ENCODE data around the gene ERMARD. TPM values are rescaled to one million over a fixed set of nuclear protein-coding genes. Genes with fewer than 3 reads are reported as not detected.

The ERMARD gene
- total and polyA plus RNA-seq, 2 donors (not counting 3 experiments of a cell fraction or from before 2014, with no cell fraction given) = 23.8 to 36.4 TPM

- CTCF ChIA-PET = no interaction called here
- no TSS peak for BruUV-seq (replicated peaks)
These were observed 74.3 kb downstream of the ERMARD start for GRCh38 chr6:169825558-169826225.

More at GRCh38 chr6:169825558-169826225, 74.3 kb downstream of the ERMARD start:
- Histone ChIP-seq H4K20me1 (replicated peaks; ENCODE audit: control insufficient read depth, extremely low read depth, insufficient read depth, low read length) (no peaks in the 10 kb centered on the region), H3K9me1 (replicated peaks; ENCODE audit: control insufficient read depth, extremely low read depth, insufficient read depth, low read length) (no peaks in the 10 kb centered on the region), H3K9ac (replicated peaks; ENCODE audit: extremely low read depth, insufficient read depth, low read length) (no peak overlapping the region), H3K36me3 (ENCODE audit: control insufficient read depth in 2 of 2, extremely low read depth in 1 of 2, insufficient read depth in 2 of 2, low read length in 2 of 2) (no peaks in the 10 kb centered on the region), H3K27ac (ENCODE audit: insufficient read depth, low read depth, low read length) (no peak overlapping the region), H3K4me1 (ENCODE audit: control insufficient read depth, extremely low read depth, insufficient read depth, low read length) (no peaks in the 10 kb centered on the region), H3K9me3 (replicated peaks; ENCODE audit: control insufficient read depth, insufficient read depth, low read length) (no peaks in the 10 kb centered on the region), H2AFZ (ENCODE audit: low read depth, low read length) (no peak overlapping the region), H3K4me2 (ENCODE audit: insufficient read depth, low read length) (no peak overlapping the region), H3K27me3 (ENCODE audit: control insufficient read depth in 2 of 2, insufficient read depth in 2 of 2, low read length in 2 of 2) (peaks cover 0 to 2% of the 10 kb centered on the region in 2 experiments), H3K4me3 (replicated peaks in 1 of 3; ENCODE audit: insufficient read depth in 1 of 3, low read depth in 1 of 3, low read length in 3 of 3) (no peak overlapping the region), H3K79me2 (ENCODE audit: control insufficient read depth, insufficient read depth, low read length) (no peaks in the 10 kb centered on the region)
- FAIRE-seq (no peak), DNase-seq (ENCODE audit: low read depth, low spot score) (no peak)
- no peak for TF ChIP-seq EZH2 (IDR thresholded peaks at IDR 0.05; ENCODE audit: borderline replicate concordance, low read depth, low read length, severe bottlenecking)
- TF ChIP-seq, protein P1, sequence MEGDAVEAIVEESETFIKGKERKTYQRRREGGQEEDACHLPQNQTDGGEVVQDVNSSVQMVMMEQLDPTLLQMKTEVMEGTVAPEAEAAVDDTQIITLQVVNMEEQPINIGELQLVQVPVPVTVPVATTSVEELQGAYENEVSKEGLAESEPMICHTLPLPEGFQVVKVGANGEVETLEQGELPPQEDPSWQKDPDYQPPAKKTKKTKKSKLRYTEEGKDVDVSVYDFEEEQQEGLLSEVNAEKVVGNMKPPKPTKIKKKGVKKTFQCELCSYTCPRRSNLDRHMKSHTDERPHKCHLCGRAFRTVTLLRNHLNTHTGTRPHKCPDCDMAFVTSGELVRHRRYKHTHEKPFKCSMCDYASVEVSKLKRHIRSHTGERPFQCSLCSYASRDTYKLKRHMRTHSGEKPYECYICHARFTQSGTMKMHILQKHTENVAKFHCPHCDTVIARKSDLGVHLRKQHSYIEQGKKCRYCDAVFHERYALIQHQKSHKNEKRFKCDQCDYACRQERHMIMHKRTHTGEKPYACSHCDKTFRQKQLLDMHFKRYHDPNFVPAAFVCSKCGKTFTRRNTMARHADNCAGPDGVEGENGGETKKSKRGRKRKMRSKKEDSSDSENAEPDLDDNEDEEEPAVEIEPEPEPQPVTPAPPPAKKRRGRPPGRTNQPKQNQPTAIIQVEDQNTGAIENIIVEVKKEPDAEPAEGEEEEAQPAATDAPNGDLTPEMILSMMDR (IDR thresholded peaks at IDR 0.05; ENCODE audit: extremely low read depth in 1 of 2, insufficient read depth in 1 of 2, low read depth in 1 of 2, low read length in 2 of 2) = no peak
- TF ChIP-seq FOS (IDR thresholded peaks at IDR 0.05; ENCODE audit: borderline replicate concordance, insufficient read depth, low read length) = no peak
- TF ChIP-seq, protein P2, sequence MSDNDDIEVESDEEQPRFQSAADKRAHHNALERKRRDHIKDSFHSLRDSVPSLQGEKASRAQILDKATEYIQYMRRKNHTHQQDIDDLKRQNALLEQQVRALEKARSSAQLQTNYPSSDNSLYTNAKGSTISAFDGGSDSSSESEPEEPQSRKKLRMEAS (IDR thresholded peaks at IDR 0.05; ENCODE audit: insufficient read depth, insufficient read length) = no peak
- no peak for TF ChIP-seq JUN (IDR thresholded peaks at IDR 0.05; ENCODE audit: borderline replicate concordance, insufficient read depth, insufficient read length, low read depth)
- no peak for TF ChIP-seq MYC (IDR thresholded peaks at IDR 0.05; ENCODE audit: low read depth, low read length)
- no peak for TF ChIP-seq GATA2 (IDR thresholded peaks at IDR 0.05; ENCODE audit: insufficient read depth, insufficient read length, low read depth, low read length)
- TF ChIP-seq POLR2AphosphoS5 (IDR thresholded peaks at IDR 0.05; ENCODE audit: insufficient read depth, low read depth, low read length) = no peak
- no peak for TF ChIP-seq POLR2A (IDR thresholded peaks at IDR 0.05; ENCODE audit: low read depth, low read length)
- dilution Hi-C loops (cut with MboI; ENCODE audit: extremely low pct_ligation_motif_present, low sequenced_read_pairs) (no loop called here), intact Hi-C loops (cut with micrococcal nuclease) (no loop called here)
- POLR2A ChIA-PET = no interaction called here

Data from endothelial cell of umbilical vein (primary cell).